OCI-LY7 (cell line): Measurements from ENCODE around the gene CD247. TPM values are rescaled to one million over a fixed set of nuclear protein-coding genes. Genes with fewer than 3 reads are reported as not detected.

Experiments
- BruUV-seq: library from RNA; stranded (reverse); fragments of 400-500 nt; replicated peaks from 2 replicates; lab custom pipeline; 2021; lab: Mats Ljungman, UMichigan
- CTCF ChIA-PET: fragments of 300-600 bp; sonication (Branson Sonifier 250); formaldehyde crosslinking; loops from one replicate; lab custom pipeline; 2022; ENCODE audit warnings: antibody characterized with exemption; ENCODE audit not compliant: unreplicated experiment; lab: Charles Lee
- POLR2A ChIA-PET: fragments of 300-600 bp; sonication (Branson Sonifier 250); formaldehyde crosslinking; loops from one replicate; lab custom pipeline; 2022; ENCODE audit warnings: antibody characterized with exemption; lab: Charles Lee
- DNase-seq: peaks from one replicate; pipeline ENCODE4 v3.0.0-alpha.2; 2015; ENCODE audit warnings: low spot score
- H2AFZ ChIP-seq: fragments of 200-600 bp; sonication (generic), shearing (Covaris generic); 2 replicates; pipeline ENCODE4 v1.6.1; 2014; ENCODE audit warnings: mild to moderate bottlenecking, antibody characterized with exemption, low read length, moderate library complexity
- H3K27ac ChIP-seq: fragments of 200-600 bp; sonication (generic); 2 replicates; pipeline ENCODE4 v1.5.1; 2014; ENCODE audit warnings: mixed run types, low read depth, mild to moderate bottlenecking, moderate library complexity, low read length, inconsistent platforms; ENCODE audit not compliant: poor library complexity, severe bottlenecking
- H3K36me3 ChIP-seq: fragments of 200-600 bp; sonication (generic); 2 replicates; pipeline ENCODE4 v1.6.1; 2014; ENCODE audit warnings: mild to moderate bottlenecking, antibody characterized with exemption, low read length, moderate library complexity, mixed read lengths; ENCODE audit not compliant: insufficient read depth
- H3K4me1 ChIP-seq: fragments of 200-600 bp; sonication (generic); 2 replicates; pipeline ENCODE4 v1.5.1; 2014; ENCODE audit warnings: mild to moderate bottlenecking, low read length; ENCODE audit not compliant: insufficient read depth, poor library complexity, severe bottlenecking
- H3K4me2 ChIP-seq: fragments of 200-600 bp; sonication (generic); 2 replicates; pipeline ENCODE4 v1.6.1; 2014; ENCODE audit warnings: mild to moderate bottlenecking, low read length
- H3K4me3 ChIP-seq: fragments of 200-600 bp; sonication (generic); 2 replicates; pipeline ENCODE4 v1.5.1; 2014; ENCODE audit warnings: mild to moderate bottlenecking, low read depth, low read length; ENCODE audit not compliant: poor library complexity, severe bottlenecking
- H3K79me2 ChIP-seq: fragments of 200-600 bp; sonication (generic); 2 replicates; pipeline ENCODE4 v1.6.1; 2016; ENCODE audit warnings: low read depth, mild to moderate bottlenecking, low read length, moderate library complexity, mixed read lengths; ENCODE audit not compliant: insufficient read depth
- H3K9me2 ChIP-seq: fragments of 200-600 bp; sonication (generic); 2 replicates; pipeline ENCODE4 v1.6.1; 2016; ENCODE audit warnings: mild to moderate bottlenecking, low read length, mixed read lengths; ENCODE audit not compliant: insufficient read depth
- H3K9me3 ChIP-seq: fragments of 200-600 bp; sonication (generic); 2 replicates; pipeline ENCODE4 v1.6.1; 2014; ENCODE audit warnings: mild to moderate bottlenecking, mixed run types, low read length, mixed read lengths
- H4K20me1 ChIP-seq: fragments of 200-600 bp; sonication (generic); 2 replicates; pipeline ENCODE4 v1.6.1; 2014; ENCODE audit warnings: mild to moderate bottlenecking, antibody characterized with exemption, low read length, moderate library complexity, mixed read lengths; ENCODE audit not compliant: insufficient read depth
- CTCF ChIP-seq: fragments of 200-600 bp; sonication (generic); conservative IDR thresholded peaks from 2 replicates; pipeline ENCODE4 v1.5.1; 2014; ENCODE audit warnings: mild to moderate bottlenecking, antibody characterized with exemption, low read length, moderate library complexity, mixed read lengths
- EZH2phosphoT487 ChIP-seq: fragments of 200-600 bp; sonication (generic); IDR thresholded peaks from 2 replicates; pipeline ENCODE4 v1.6.1; 2018; ENCODE audit warnings: low read depth, borderline replicate concordance, mild to moderate bottlenecking, mixed run types, antibody characterized with exemption, low read length, moderate library complexity, mixed read lengths
- intact Hi-C: fragments of 100-400 bp; cut with micrococcal nuclease; formaldehyde crosslinking; loops from one replicate; pipeline ENCODE4 v1.10.0; 2022; ENCODE audit not compliant: unreplicated experiment
- total RNA-seq, 2 experiments: library from RNA; depleted of rRNA in 1 of 2; stranded (reverse); fragments of >200 nt in 1 of 2; shearing (Covaris generic) in 1 of 2; gene quantifications; 2 replicates each; pipeline ENCODE4 v1.2.3, GENCODE V29; 2014 to 2022

CD247 gene
- total RNA-seq, 2 experiments from 2014 or later: 1.6 to 2.2 TPM

DNA sequence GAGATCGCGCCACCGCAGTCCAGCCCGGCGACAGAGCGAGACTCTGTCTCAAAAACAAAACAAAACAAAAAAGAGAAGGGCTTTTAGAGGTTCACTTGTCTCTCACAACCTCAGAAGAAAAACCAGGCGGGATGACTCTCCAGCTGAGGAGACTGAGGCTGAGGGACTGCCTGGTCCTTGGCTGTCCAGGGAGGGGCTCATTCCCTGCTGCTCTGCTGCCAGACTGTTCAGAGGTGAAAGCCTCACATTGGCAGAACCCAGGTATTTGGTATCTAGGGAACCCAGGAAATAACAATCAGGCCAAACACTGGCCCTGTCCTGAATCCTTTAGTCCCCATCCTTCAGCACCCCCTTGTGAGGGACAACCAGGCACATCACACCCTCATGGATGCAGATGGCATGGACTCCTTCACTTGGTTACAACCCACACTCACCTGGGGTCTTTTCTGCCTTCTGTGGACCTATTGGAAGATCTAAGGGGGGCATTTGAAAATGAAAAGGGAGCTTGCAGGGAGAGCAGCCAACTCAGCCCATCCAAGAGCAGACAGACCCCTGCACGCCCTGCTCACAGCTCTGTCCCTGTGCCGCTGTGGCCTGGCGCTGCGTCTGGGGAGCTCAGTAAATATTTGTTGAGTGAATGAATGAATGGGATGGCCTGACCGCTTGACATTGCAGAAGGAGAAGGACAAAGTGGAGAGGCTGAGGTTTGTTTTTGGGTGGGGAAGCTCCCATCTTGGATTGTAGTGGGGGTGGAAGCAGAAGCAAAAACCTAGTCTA lies 33.4 kb downstream of the CD247 start:
- Histone ChIP-seq H3K27ac (no peak overlapping the region), H3K36me3 (no peaks in the 10 kb centered on the region), H2AFZ (no peak overlapping the region), H3K79me2 (no peaks in the 10 kb centered on the region), H4K20me1 (no peaks in the 10 kb centered on the region), H3K4me2 (no peak overlapping the region), H3K4me3 (no peak overlapping the region), H3K9me2 (no peaks in the 10 kb centered on the region), H3K4me1 (no peaks in the 10 kb centered on the region), H3K9me3 (no peaks in the 10 kb centered on the region)
- no TSS peak for BruUV-seq
- intact Hi-C loops: no loop called here
- TF ChIP-seq EZH2phosphoT487 (no peak), CTCF (no peak)
- no peak for DNase-seq
- ChIA-PET CTCF (no interaction called here), POLR2A (interaction anchor here (0.6 to 0.7 kb wide), 2 partner anchors 47 to 240 kb away, joined by 3 to 6 read pairs; no protein-coding TSS in a partner anchor)

- H3K36me3 ChIP-seq: no peaks in the 10 kb centered on the region
- no peak overlapping the region for H3K27ac ChIP-seq
- H4K20me1 ChIP-seq: no peaks in the 10 kb centered on the region
- intact Hi-C loops: no loop called here
- ChIA-PET POLR2A (interaction anchor here (0.7 to 0.8 kb wide), 2 partner anchors 10 to 33 kb away, joined by 3 to 4 read pairs; no protein-coding TSS in a partner anchor), CTCF (no interaction called here)
- H3K9me3 ChIP-seq: no peaks in the 10 kb centered on the region
- H3K79me2 ChIP-seq: no peaks in the 10 kb centered on the region
- TF ChIP-seq CTCF: no peak
- no peak for TF ChIP-seq EZH2phosphoT487
- no peak overlapping the region for H2AFZ ChIP-seq
- H3K9me2 ChIP-seq: no peaks in the 10 kb centered on the region
- DNase-seq: no peak
- no TSS peak for BruUV-seq
- H3K4me2 ChIP-seq: no peak overlapping the region
- no peak overlapping the region for H3K4me3 ChIP-seq
- H3K4me1 ChIP-seq: no peaks in the 10 kb centered on the region
Observed at GRCh38 chr1:167483790-167484189, 34.5 kb downstream of the CD247 start.

DNA sequence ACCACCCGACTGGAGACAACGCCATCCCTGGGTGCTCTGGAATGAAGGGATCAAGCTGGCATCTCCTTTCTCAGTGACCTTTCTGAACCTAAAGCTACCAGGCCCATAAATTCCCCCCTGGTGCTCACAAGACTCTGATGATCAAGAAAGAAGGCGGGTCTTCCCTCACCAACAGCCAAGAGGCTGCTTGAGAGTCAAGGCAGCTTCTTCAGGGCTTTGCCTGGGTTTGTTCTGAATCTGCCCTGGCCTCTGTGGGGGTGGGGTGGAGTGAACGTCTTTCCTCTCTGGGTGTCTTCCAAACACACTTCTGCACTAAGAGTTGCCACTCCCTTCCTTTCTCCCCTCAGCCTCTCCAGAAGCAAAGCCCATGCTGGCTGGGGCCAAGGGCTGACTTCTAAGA lies 36.1 kb downstream of the CD247 start:
- Histone ChIP-seq H3K36me3 (no peaks in the 10 kb centered on the region), H2AFZ (no peak overlapping the region), H3K4me3 (no peak overlapping the region), H3K79me2 (no peaks in the 10 kb centered on the region), H3K9me2 (no peaks in the 10 kb centered on the region), H3K4me1 (no peaks in the 10 kb centered on the region), H4K20me1 (no peaks in the 10 kb centered on the region), H3K4me2 (no peak overlapping the region), H3K9me3 (no peaks in the 10 kb centered on the region), H3K27ac (no peak overlapping the region)
- TF ChIP-seq EZH2phosphoT487: no peak
- no peak for TF ChIP-seq CTCF
- no TSS peak for BruUV-seq
- ChIA-PET POLR2A (no interaction called here), CTCF (no interaction called here)
- intact Hi-C loops: no loop called here
- DNase-seq: no peak
